Measurements from ENCODE around the gene RCC2. TPM values are rescaled to one million over a fixed set of nuclear protein-coding genes. Genes with fewer than 3 reads are reported as not detected.

The RCC2 gene
- polyA plus RNA-seq, 1 donor (not counting 4 experiments of a cell fraction or from before 2014, with no cell fraction given): 45.2 TPM

DNA sequence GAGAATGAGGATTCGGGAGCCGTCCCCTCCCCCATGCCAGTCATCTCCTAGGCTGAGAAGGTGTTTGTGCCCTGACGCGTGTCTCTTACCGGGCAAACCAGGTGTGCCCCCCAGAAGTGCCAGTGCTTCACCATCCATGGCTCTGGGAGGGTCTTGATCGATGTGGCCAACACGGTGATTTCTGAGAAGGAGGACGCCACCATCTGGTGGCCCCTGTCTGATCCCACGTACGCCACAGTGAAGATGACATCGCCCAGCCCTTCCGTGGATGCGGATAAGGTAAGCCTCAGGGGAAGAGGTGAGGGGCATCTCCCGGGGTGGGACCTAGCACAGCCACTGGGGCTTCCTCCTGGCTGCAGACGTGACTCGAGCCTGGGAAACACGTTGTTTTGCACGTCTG is 66.5 kb downstream of the RCC2 start:
- TF ChIP-seq EZH2 (IDR thresholded peaks at IDR 0.05; ENCODE audit: low read length): no peak
- TF ChIP-seq, protein P1, sequence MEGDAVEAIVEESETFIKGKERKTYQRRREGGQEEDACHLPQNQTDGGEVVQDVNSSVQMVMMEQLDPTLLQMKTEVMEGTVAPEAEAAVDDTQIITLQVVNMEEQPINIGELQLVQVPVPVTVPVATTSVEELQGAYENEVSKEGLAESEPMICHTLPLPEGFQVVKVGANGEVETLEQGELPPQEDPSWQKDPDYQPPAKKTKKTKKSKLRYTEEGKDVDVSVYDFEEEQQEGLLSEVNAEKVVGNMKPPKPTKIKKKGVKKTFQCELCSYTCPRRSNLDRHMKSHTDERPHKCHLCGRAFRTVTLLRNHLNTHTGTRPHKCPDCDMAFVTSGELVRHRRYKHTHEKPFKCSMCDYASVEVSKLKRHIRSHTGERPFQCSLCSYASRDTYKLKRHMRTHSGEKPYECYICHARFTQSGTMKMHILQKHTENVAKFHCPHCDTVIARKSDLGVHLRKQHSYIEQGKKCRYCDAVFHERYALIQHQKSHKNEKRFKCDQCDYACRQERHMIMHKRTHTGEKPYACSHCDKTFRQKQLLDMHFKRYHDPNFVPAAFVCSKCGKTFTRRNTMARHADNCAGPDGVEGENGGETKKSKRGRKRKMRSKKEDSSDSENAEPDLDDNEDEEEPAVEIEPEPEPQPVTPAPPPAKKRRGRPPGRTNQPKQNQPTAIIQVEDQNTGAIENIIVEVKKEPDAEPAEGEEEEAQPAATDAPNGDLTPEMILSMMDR (optimal IDR thresholded peaks at IDR 0.05 in 1 of 3, IDR thresholded peaks at IDR 0.05 in 1 of 3, conservative IDR thresholded peaks at IDR 0.05 in 1 of 3; ENCODE audit: extremely low read depth in 1 of 3, insufficient read depth in 2 of 3, low read length in 3 of 3): peak in 1 of 3 experiments; percentile 16

DNA sequence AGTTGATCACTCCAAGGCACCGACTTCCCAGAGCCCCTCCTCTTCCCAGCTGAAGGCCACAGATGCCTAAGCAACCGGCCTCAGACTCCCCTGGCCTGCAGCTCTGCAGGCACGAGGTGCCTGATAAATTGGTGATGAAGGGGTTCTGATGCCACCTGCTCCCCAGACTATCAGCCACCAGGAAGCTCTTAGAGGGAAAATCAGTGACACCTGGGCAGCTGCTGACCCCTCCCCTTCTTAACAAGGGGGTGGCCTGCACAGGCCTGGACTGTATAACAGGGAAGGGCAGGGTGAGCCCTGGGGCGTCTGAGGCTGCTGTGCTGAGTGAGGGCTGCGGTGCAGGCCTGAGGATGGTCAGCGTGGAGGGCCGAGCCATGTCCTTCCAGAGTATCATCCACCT is 67.6 kb downstream of the RCC2 start, which contains the start of gene PADI6:
PADI6 (plus strand) TSS at position 301 of the 400 bp plus-strand sequence; CDS start at position 351, 50 bp downstream.
- no peak within 1 kb of the TSS for H3K9ac ChIP-seq (ENCODE audit: control insufficient read depth, extremely low read depth, insufficient read depth, low read length)
- no peaks in the 10 kb centered on the region for H3K79me2 ChIP-seq (ENCODE audit: control insufficient read depth, insufficient read depth, low read length)
- H3K27me3 ChIP-seq (ENCODE audit: control insufficient read depth, extremely low read depth, insufficient read depth, low read length): no peaks in the 10 kb centered on the region
- TF ChIP-seq, protein P1 (optimal IDR thresholded peaks at IDR 0.05 in 1 of 3, IDR thresholded peaks at IDR 0.05 in 1 of 3, conservative IDR thresholded peaks at IDR 0.05 in 1 of 3; ENCODE audit: extremely low read depth in 1 of 3, insufficient read depth in 2 of 3, low read length in 3 of 3): no peak
- TF ChIP-seq EZH2 (IDR thresholded peaks at IDR 0.05; ENCODE audit: low read length): no peak
- H3K4me1 ChIP-seq (ENCODE audit: control insufficient read depth, extremely low read depth, insufficient read depth, low read length): peaks cover 29% of the 10 kb centered on the region
- no peak within 1 kb of the TSS for H3K27ac ChIP-seq (ENCODE audit: control insufficient read depth, insufficient read depth, low read length)
- dilution Hi-C loops (cut with MboI; ENCODE audit: extremely low pct_ligation_motif_present, low sequenced_read_pairs): no loop called here
- H3K4me3 ChIP-seq (ENCODE audit: control insufficient read depth in 2 of 3, extremely low read depth in 1 of 3, insufficient read depth in 2 of 3, low read depth in 1 of 3, low read length in 3 of 3): no peak within 1 kb of the TSS
- no peak for FAIRE-seq
- no peak within 1 kb of the TSS for H2AFZ ChIP-seq (ENCODE audit: control insufficient read depth, low read length)
- no peak for DNase-seq (ENCODE audit: low read depth, low spot score)
- peak within 1 kb of the TSS; percentile 32 for H3K4me2 ChIP-seq (ENCODE audit: control insufficient read depth, extremely low read depth, insufficient read depth, low read depth, low read length)
- no peaks in the 10 kb centered on the region for H3K9me1 ChIP-seq (ENCODE audit: control insufficient read depth, extremely low read depth, insufficient read depth, low read length)
- no peaks in the 10 kb centered on the region for H4K20me1 ChIP-seq (ENCODE audit: control insufficient read depth, extremely low read depth, insufficient read depth, low read length)
- H3K9me3 ChIP-seq (ENCODE audit: control insufficient read depth, low read depth, low read length): no peaks in the 10 kb centered on the region
- no peaks in the 10 kb centered on the region for H3K36me3 ChIP-seq (ENCODE audit: control insufficient read depth in 2 of 2, extremely low read depth in 1 of 2, insufficient read depth in 2 of 2, low read length in 2 of 2)

More for the DNA sequence above, 66.5 kb downstream of the RCC2 start:
- Histone ChIP-seq H3K4me2 (ENCODE audit: control insufficient read depth, extremely low read depth, insufficient read depth, low read depth, low read length) (no peak overlapping the region), H3K4me1 (ENCODE audit: control insufficient read depth, extremely low read depth, insufficient read depth, low read length) (peaks cover 29% of the 10 kb centered on the region), H3K4me3 (ENCODE audit: control insufficient read depth in 2 of 3, extremely low read depth in 1 of 3, insufficient read depth in 2 of 3, low read depth in 1 of 3, low read length in 3 of 3) (no peak overlapping the region), H3K36me3 (ENCODE audit: control insufficient read depth in 2 of 2, extremely low read depth in 1 of 2, insufficient read depth in 2 of 2, low read length in 2 of 2) (no peaks in the 10 kb centered on the region), H3K79me2 (ENCODE audit: control insufficient read depth, insufficient read depth, low read length) (no peaks in the 10 kb centered on the region), H3K27ac (ENCODE audit: control insufficient read depth, insufficient read depth, low read length) (no peak overlapping the region), H2AFZ (ENCODE audit: control insufficient read depth, low read length) (no peak overlapping the region), H3K9me1 (ENCODE audit: control insufficient read depth, extremely low read depth, insufficient read depth, low read length) (no peaks in the 10 kb centered on the region), H3K9me3 (ENCODE audit: control insufficient read depth, low read depth, low read length) (no peaks in the 10 kb centered on the region), H3K9ac (ENCODE audit: control insufficient read depth, extremely low read depth, insufficient read depth, low read length) (no peak overlapping the region), H4K20me1 (ENCODE audit: control insufficient read depth, extremely low read depth, insufficient read depth, low read length) (no peaks in the 10 kb centered on the region), H3K27me3 (ENCODE audit: control insufficient read depth, extremely low read depth, insufficient read depth, low read length) (no peaks in the 10 kb centered on the region)
- dilution Hi-C loops (cut with MboI; ENCODE audit: extremely low pct_ligation_motif_present, low sequenced_read_pairs): no loop called here
- DNase-seq (ENCODE audit: low read depth, low spot score) (no peak), FAIRE-seq (no peak)

Data from keratinocyte (primary cell).